GM18861 (cell line): Measurements from ENCODE around the gene TREH.
"Not testable (repeated sequence)": the region's sequence is repeated elsewhere in the genome, so short reads cannot be mapped to it uniquely, and the experiment has no call there.

Source experiments
- ATAC-seq: cut with Tn5 transposase; IDR thresholded peaks from one replicate; pipeline ENCODE4 v1.9.1; 2021; ENCODE audit not compliant: unreplicated experiment

Gene TREH

GRCh38 chr11:118679483-118679882 lies at the start of gene TREH:
TREH (minus strand) TSS chr11:118679650; CDS start chr11:118679627, 23 bp downstream.
- no peak for ATAC-seq

GRCh38 chr11:118728112-118728511 lies 48.7 kb upstream of the TREH start:
- ATAC-seq, result not testable (repeated sequence)

- ATAC-seq, result not testable (repeated sequence)
Observed at GRCh38 chr11:118727721-118728066, 48.2 kb upstream of the TREH start.

GRCh38 chr11:118727001-118727720 lies 47.7 kb upstream of the TREH start:
- ATAC-seq, result not testable (repeated sequence)

- not testable (repeated sequence) for ATAC-seq
Observed at GRCh38 chr11:118721478-118722015, 42.1 kb upstream of the TREH start.

- ATAC-seq, result not testable (repeated sequence)
Observed at GRCh38 chr11:118720740-118721139, 41.3 kb upstream of the TREH start.

GRCh38 chr11:118720078-118720477 lies 40.6 kb upstream of the TREH start:
- ATAC-seq, result not testable (repeated sequence)

GRCh38 chr11:118718562-118718961 lies 39.1 kb upstream of the TREH start:
- not testable (repeated sequence) for ATAC-seq

GRCh38 chr11:118717733-118718132 lies 38.3 kb upstream of the TREH start:
- not testable (repeated sequence) for ATAC-seq

- not testable (repeated sequence) for ATAC-seq
Observed at GRCh38 chr11:118717221-118717620, 37.8 kb upstream of the TREH start.

- ATAC-seq, result no peak
Observed at GRCh38 chr11:118715837-118716260, 36.4 kb upstream of the TREH start.

- ATAC-seq, result peak; percentile 59
Observed at GRCh38 chr11:118715245-118715831, 35.9 kb upstream of the TREH start.

GRCh38 chr11:118714816-118715215 lies 35.4 kb upstream of the TREH start:
- no peak for ATAC-seq

GRCh38 chr11:118714416-118714815 lies 35.0 kb upstream of the TREH start:
- ATAC-seq, result not testable (repeated sequence)

- no peak for ATAC-seq
Observed at GRCh38 chr11:118708296-118708695, 28.8 kb upstream of the TREH start.

GRCh38 chr11:118706546-118706825 lies 27.0 kb upstream of the TREH start:
- ATAC-seq, result no peak

- ATAC-seq, result no peak
Observed at GRCh38 chr11:118705791-118706545, 26.5 kb upstream of the TREH start.

- no peak for ATAC-seq
Observed at GRCh38 chr11:118705111-118705741, 25.8 kb upstream of the TREH start.

GRCh38 chr11:118703563-118704106 lies 24.2 kb upstream of the TREH start:
- ATAC-seq, result no peak

- no peak for ATAC-seq
Observed at GRCh38 chr11:118699506-118700220, 20.2 kb upstream of the TREH start.
